Inferior parietal cortex (tissue), 1 donor: Measurements from ENCODE around the gene SLC6A17.
A peak's percentile ranks its signal among the peaks of the same experiment; 100 is the strongest.

Experiments used
- DNase-seq: peaks from one replicate; pipeline ENCODE4 v3.0.0-alpha.2; 2016; ENCODE audit errors: extremely low spot score

The SLC6A17 gene

GRCh38 chr1:110150330-110151174 is at the start of gene SLC6A17:
TSS of gene SLC6A17 (plus strand) at chr1:110150494. CDS start at chr1:110166930, 16,436 bp downstream.
- DNase-seq = no peak

DNA sequence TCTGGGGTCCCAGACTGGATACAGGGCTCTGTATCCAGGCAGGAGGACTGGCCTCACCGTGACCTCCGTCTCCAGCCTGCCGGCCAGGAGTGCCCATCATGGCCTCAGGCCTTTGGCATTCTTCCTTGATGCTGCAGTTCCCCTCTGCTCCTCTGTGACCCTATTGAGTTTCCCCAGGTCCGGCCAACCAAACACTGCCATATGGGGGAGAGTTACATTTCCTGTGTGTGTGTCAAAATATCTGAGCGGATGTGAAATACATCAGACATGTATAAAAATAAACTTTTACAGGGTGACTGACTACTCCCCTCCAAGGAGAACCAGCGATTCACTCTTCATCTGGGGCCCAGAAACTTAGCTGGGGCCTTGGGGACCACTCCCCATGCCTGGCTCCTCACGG is 48.2 kb upstream of the SLC6A17 start:
- no peak for DNase-seq

DNA sequence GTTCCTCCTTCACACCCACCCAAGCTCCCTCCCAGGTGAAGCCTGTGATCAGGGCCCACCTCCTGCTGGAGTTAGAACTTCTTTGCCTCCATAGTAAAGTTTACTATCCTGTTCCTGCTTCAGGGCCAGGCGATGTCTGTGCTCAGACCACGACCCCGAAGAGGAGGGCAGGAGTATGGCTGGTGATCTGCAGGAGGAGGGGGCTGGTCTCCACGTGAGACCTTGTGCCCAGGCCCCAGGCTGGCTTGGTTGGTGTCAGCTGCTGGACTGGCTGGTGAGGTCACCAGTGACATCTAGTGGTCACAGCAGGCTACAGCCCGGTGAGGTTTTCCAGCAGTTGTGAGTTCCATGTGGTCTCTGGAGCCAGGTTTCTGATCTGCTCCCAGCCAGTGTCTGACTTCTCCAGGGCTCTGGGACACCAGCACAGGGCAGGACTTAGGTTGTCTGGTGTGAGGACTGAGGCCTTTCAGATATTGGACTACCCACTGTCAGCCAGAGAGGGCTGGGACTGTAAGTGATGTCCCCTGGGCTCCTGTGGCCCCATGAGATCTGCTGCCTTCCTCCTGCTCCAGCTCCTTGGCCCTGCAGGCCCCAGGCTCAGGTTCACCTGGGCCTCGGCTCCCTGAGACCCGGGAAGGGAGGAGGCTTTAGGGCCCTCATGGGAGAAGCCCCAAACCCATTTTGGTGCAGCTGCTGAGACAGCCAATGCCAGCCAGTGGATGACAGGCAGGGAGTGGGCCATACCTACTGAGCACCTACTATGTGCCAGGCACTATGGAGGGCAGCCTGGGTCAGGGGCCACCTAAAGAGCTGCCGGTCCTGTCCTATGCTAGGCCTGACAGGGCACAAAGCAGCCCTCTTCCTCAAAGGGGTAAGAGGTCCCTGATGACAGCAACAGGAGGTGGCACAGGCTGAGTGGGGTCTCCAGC is 44.0 kb upstream of the SLC6A17 start:
- DNase-seq = peak; percentile 61

DNA sequence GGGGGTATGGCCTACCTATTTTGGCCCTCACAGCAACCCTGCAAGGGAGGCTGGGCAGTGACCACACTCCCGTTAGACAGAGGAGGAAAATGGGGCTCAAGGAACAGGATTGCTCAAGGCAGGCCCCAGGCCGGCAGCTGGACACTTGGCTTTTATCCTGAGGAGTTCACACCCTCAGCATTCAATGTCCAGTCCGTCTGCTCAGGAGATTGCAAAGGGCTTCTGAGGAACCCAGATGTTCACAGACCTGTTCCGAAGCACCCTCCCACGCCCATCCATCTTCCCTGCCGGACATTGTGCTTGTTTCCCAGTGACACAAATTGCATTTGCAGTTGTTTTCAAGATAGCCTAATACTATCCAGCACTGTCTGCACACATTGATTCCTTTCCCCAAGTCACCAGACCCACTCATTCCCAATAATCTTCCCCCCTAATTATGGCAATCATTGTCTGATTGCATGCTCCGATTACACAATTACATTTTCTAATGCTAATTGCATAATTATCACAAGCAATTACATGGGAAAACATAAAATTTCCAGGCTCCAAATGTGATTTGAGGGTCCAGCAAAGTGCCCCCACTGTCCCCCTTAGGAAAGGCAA is 42.3 kb upstream of the SLC6A17 start:
- DNase-seq = no peak

- no peak for DNase-seq
Measured at GRCh38 chr1:110111081-110111480, 39.2 kb upstream of the SLC6A17 start.

GRCh38 chr1:110112143-110112542 is 38.2 kb upstream of the SLC6A17 start, which contains the start of gene UBL4B:
TSS of gene UBL4B (plus strand) at chr1:110112443. CDS start at chr1:110112535, 92 bp downstream.
- no peak for DNase-seq

DNA sequence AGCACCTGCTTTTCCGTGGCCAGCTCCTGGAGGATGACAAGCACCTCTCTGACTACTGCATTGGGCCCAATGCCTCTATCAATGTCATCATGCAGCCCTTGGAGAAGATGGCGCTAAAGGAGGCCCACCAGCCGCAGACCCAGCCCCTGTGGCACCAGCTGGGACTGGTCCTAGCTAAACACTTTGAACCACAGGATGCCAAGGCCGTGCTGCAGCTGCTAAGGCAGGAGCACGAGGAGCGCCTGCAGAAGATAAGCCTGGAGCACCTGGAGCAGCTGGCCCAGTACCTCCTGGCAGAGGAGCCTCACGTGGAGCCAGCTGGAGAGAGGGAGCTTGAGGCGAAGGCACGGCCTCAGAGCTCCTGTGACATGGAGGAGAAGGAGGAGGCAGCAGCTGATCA is 37.6 kb upstream of the SLC6A17 start:
- no peak for DNase-seq

GRCh38 chr1:110113551-110113950 is 36.7 kb upstream of the SLC6A17 start:
- DNase-seq = no peak

DNA sequence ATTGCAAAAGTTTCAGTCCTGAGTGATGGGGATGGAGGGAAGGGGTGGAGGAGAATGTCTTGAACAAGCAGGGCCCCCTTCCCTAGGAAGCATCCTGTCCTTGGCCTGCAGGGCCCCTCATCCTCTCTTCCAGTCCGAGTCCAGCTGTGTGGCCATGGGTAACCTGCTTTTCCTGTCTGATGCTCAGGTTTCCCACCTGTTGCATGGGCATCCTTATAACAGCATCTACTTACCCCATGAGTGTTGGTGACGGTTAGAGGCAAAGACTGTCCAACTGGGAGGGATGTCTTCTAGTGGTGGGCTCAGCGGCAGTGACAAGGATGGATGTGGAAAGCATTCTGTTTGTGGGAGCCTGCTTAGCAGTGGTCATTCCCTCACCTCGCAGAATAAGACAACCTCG is 36.1 kb upstream of the SLC6A17 start:
- DNase-seq = no peak

- DNase-seq = no peak
Measured at GRCh38 chr1:110114784-110115183, 35.5 kb upstream of the SLC6A17 start.

DNA sequence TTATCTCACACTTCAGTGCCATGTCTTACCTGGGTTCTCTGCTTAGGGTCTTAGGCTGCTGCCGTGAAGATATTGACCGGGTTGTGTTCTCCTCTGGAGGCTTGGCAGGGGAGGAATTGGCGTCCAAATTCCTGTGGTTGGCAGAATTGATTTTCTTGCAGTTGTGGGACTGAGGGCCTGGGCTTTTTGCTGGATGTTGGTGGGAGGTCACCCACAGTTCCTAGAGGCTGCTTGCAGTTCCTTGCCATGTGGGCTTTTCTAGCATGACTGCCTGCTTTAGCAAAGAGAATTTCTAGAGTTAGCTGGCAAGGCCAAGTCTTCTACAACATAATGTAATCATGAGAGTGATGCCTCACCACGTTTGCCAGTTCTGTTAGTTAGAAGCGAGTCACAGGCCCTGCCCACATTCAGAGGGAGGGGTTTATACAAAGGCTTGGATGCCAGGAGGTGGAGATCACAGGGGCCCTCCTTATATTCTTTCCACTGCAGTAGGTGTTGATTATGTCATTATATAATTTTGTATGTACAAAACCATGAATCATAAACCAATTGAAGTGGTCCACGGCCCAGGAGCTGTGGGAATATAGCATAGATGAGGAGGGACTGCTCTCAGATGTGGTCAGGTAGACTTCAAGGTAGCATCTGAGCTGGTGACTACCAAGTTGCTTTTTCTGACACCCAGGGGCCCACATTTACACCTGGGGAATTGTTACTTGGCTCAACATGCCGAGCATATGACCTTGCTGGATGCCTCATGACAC is 31.5 kb upstream of the SLC6A17 start:
- DNase-seq = no peak

- no peak for DNase-seq
Measured at GRCh38 chr1:110119843-110120242, 30.5 kb upstream of the SLC6A17 start.

- DNase-seq = no peak
Measured at GRCh38 chr1:110120960-110121561, 29.2 kb upstream of the SLC6A17 start.

DNA sequence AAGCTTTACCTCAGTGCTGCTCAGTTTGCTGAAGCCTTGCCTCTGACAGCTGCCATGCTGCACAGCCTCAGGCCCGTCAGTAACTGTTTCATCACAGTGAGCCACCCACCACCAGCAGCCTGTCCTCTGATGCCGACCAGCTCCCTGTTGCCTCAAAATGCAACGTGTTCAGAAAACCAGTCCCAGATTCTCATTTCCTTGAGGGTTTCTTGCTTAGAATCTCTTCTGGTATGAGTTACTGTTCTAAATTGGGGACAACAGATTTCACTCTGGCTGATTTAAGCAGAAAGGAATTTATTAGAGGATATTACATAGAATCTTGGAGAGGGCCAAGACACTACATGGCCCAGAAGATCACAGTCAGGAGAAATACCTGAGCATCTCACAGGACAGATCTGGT is 27.1 kb upstream of the SLC6A17 start:
- DNase-seq = peak; percentile 6

DNA sequence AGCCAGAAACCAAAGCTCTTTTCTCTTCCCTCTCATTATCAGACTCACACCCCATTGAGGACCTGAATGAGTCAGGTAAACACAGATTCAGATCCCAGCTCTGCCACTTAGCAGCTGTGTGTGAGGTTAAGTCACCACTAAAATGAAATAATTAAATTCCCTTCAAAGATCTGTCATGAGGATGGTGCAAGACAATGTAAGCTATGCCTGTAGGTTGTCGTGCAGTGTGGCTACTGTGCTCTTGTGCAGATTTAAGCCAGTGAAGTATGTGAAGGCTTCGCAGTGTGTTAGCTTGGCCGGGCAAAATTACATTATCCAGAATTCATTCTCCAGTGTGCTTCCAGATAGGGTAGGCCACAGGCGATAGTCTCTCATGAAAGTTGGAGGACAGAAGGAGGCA is 24.5 kb upstream of the SLC6A17 start:
- DNase-seq = no peak

- DNase-seq = peak; percentile 51
Measured at GRCh38 chr1:110130113-110130591, 20.1 kb upstream of the SLC6A17 start.

DNA sequence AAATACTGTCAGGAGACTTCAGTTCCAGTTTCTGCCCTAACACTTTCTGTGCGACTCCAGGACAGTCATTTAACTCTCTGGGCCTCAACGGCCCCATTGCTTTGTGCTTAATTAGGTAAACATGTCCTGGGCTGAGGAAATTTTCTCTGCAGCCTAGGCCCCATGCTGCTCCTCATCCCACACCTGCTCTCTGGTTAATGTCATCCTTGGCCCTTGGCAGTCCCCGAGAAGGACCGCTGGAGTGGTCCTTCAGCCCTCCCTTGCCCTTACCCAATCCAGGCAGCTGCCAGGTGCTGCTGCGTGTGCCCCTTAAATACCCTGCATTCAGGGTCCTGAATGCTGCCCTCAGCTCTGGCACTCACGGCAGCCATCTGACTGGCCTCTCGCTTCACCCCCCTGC is 19.3 kb upstream of the SLC6A17 start:
- DNase-seq = no peak

DNA sequence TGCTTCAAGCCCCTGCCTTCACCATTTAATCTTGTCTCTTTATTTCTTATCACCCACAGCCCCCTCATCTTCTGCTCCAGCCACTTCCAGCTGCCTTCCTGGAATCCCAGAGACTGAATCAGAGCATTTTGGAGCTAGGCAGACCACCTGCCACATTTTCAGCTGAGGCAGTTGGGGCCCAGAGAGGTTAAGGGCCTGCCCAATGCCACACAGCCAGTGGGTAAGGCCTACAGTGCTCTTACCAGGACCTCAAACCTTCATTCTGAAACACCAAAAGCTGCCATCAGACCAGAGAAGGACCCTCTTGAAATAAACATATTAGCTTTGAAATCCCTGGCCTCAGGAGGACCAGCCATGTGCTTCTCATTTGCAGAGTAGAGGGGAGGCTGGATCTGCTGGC is 17.6 kb upstream of the SLC6A17 start:
- DNase-seq = no peak

- peak; percentile 52 for DNase-seq
Measured at GRCh38 chr1:110133436-110133835, 16.9 kb upstream of the SLC6A17 start.

DNA sequence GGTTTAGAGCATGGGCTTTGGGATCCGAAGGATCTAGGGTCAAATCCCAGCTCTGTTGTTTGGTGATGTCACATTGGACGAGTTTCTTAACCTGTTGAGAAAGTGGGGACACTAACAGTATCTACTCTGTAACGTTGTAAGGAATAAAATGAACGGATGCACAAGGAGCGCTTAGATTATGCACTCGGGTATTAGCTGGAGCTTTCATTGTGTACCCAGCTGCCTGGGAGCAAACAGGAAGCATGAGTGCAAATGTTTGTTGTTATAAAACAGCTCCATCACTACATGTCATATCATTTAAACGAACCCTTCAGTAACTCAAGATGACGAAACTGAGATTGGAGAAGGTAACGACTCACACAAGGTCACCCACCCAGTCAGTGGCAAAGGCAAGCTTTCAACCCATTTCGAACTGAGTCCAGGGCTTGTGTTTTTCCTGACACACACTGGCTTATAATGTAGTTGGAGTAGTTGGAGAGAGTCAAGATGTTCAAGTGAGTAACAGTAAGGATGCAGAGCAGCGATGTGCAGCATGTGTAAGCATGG is 16.2 kb upstream of the SLC6A17 start:
- DNase-seq = no peak

DNA sequence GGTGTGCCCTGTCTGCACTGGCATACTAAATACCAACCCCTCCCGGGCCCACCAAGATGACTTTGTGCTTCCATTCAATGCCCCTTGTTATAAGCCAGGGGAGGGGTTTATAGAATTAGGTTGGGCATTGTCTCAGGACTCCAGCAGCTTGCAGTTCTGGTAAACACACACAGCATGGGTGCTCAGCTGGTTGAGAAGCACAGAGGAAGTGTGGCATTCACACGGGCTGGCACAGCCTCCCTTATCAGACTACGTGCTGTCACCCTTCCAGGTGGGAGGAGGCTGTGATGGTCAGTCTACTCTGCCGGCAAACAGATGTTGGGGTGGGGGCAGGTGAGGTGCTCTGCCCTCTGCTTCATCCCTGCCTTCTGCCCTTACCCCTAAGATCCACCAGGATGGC is 15.0 kb upstream of the SLC6A17 start:
- no peak for DNase-seq
